H9 (cell line): Measurements from ENCODE around the gene METAP2. TPM values are rescaled to one million over a fixed set of nuclear protein-coding genes. Genes with fewer than 3 reads are reported as not detected.

Source experiments
- DNase-seq: peaks from one replicate; pipeline ENCODE4 v3.0.0-alpha.2; 2017
- H2AFZ ChIP-seq: one replicate; pipeline ENCODE4 v1.6.1; 2013; ENCODE audit warnings: mild to moderate bottlenecking, low read length, control low read depth, moderate library complexity
- H2AK5ac ChIP-seq: 2 replicates; pipeline ENCODE4 v1.6.1; 2013; ENCODE audit warnings: low read length, control low read depth, mixed read lengths; ENCODE audit not compliant: insufficient read length
- H2BK120ac ChIP-seq: one replicate; pipeline ENCODE4 v1.6.1; 2013; ENCODE audit warnings: low read depth, mild to moderate bottlenecking, low read length, control low read depth, inconsistent platforms; ENCODE audit not compliant: poor library complexity, severe bottlenecking
- H2BK12ac ChIP-seq: 2 replicates; pipeline ENCODE4 v1.6.1; 2013; ENCODE audit warnings: low read length, control low read depth, mixed read lengths, low read depth; ENCODE audit not compliant: insufficient read length
- H2BK15ac ChIP-seq: 2 replicates; pipeline ENCODE4 v1.6.1; 2013; ENCODE audit warnings: low read depth, low read length, control low read depth
- H2BK20ac ChIP-seq: one replicate; pipeline ENCODE4 v1.6.1; 2013; ENCODE audit warnings: low read depth, mild to moderate bottlenecking, low read length, control low read depth, inconsistent platforms; ENCODE audit not compliant: poor library complexity, severe bottlenecking
- H2BK5ac ChIP-seq: 2 replicates; pipeline ENCODE4 v1.6.1; 2013; ENCODE audit warnings: low read length, control low read depth, mixed read lengths; ENCODE audit not compliant: insufficient read length
- H3K14ac ChIP-seq: 2 replicates; pipeline ENCODE4 v1.6.1; 2013; ENCODE audit warnings: low read length, control low read depth; ENCODE audit not compliant: insufficient read depth
- H3K18ac ChIP-seq: 2 replicates; pipeline ENCODE4 v1.6.1; 2013; ENCODE audit warnings: low read depth, mild to moderate bottlenecking, mixed read lengths, low read length, control low read depth; ENCODE audit not compliant: insufficient read length
- H3K23ac ChIP-seq: 2 replicates; pipeline ENCODE4 v1.6.1; 2013; ENCODE audit warnings: low read length, control low read depth, mixed read lengths, low read depth; ENCODE audit not compliant: insufficient read length
- H3K23me2 ChIP-seq: 2 replicates; pipeline ENCODE4 v1.6.1; 2013; ENCODE audit warnings: low read depth, mild to moderate bottlenecking, mixed read lengths, low read length, control low read depth; ENCODE audit not compliant: insufficient read length, poor library complexity, severe bottlenecking
- H3K27ac ChIP-seq: 2 replicates; pipeline ENCODE4 v1.5.1; 2013; ENCODE audit warnings: low read length, control low read depth, mixed read lengths, low read depth; ENCODE audit not compliant: insufficient read length
- H3K27me3 ChIP-seq: 2 replicates; pipeline ENCODE4 v1.6.1; 2013; ENCODE audit warnings: low read length, control low read depth, inconsistent platforms; ENCODE audit not compliant: insufficient read depth
- H3K4ac ChIP-seq: 2 replicates; pipeline ENCODE4 v1.6.1; 2013; ENCODE audit warnings: low read depth, mild to moderate bottlenecking, control low read depth, inconsistent platforms, low read length, moderate library complexity
- H3K4me1 ChIP-seq: 2 replicates; pipeline ENCODE4 v1.6.1; 2013; ENCODE audit warnings: low read length, control low read depth, inconsistent platforms; ENCODE audit not compliant: insufficient read depth
- H3K4me2 ChIP-seq: 2 replicates; pipeline ENCODE4 v1.6.1; 2013; ENCODE audit warnings: low read length, control low read depth, mixed read lengths; ENCODE audit not compliant: insufficient read length, insufficient read depth
- H3K56ac ChIP-seq: 2 replicates; pipeline ENCODE4 v1.6.1; 2013; ENCODE audit warnings: low read depth, mild to moderate bottlenecking, mixed read lengths, low read length, control low read depth; ENCODE audit not compliant: insufficient read length
- H3K79me1 ChIP-seq: 2 replicates; pipeline ENCODE4 v1.6.1; 2013; ENCODE audit warnings: low read depth, mild to moderate bottlenecking, moderate library complexity, low read length, control low read depth, inconsistent platforms; ENCODE audit not compliant: insufficient read depth, poor library complexity, severe bottlenecking
- H3K79me2 ChIP-seq: 2 replicates; pipeline ENCODE4 v1.6.1; 2013; ENCODE audit warnings: low read length, control low read depth, inconsistent platforms; ENCODE audit not compliant: insufficient read depth
- H3K9ac ChIP-seq: 2 replicates; pipeline ENCODE4 v1.6.1; 2013; ENCODE audit warnings: low read length, control low read depth, mixed read lengths; ENCODE audit not compliant: insufficient read length; ENCODE audit errors: extremely low read depth
- H3K9me3 ChIP-seq: one replicate; pipeline ENCODE4 v1.6.1; 2013; ENCODE audit warnings: low read depth, low read length, inconsistent platforms; ENCODE audit not compliant: control insufficient read depth
- H3T11ph ChIP-seq: one replicate; pipeline ENCODE4 v1.6.1; 2013; ENCODE audit warnings: mild to moderate bottlenecking, low read length, control low read depth, inconsistent platforms
- H4K20me1 ChIP-seq: one replicate; pipeline ENCODE4 v1.6.1; 2013; ENCODE audit not compliant: control insufficient read depth, insufficient read length, insufficient read depth
- H4K5ac ChIP-seq: 2 replicates; pipeline ENCODE4 v1.6.1; 2013; ENCODE audit warnings: low read depth, mild to moderate bottlenecking, mixed read lengths, low read length, control low read depth; ENCODE audit not compliant: insufficient read length
- H4K8ac ChIP-seq: replicated peaks from 2 replicates; pipeline ENCODE4 v1.6.1; 2013; ENCODE audit warnings: low read length, control low read depth, mixed read lengths, low read depth; ENCODE audit not compliant: insufficient read length
- H4K91ac ChIP-seq: 2 replicates; pipeline ENCODE4 v1.6.1; 2013; ENCODE audit warnings: low read depth, mild to moderate bottlenecking, moderate library complexity, mixed read lengths, low read length, control low read depth; ENCODE audit not compliant: insufficient read length
- H3K27ac Mint-ChIP-seq, 3 experiments: 2 replicates in 2 of 3; 3 replicates in 1 of 3; pipeline ENCODE4 v1.8.0; 2020 to 2021; ENCODE audit warnings: mixed read lengths in 3 of 3, mild to moderate bottlenecking in 1 of 3, moderate library complexity in 1 of 3
- H3K27me3 Mint-ChIP-seq: 2 replicates; pipeline ENCODE4 v1.8.0; 2021; ENCODE audit warnings: low read depth, mild to moderate bottlenecking, moderate library complexity, mixed read lengths
- H3K36me3 Mint-ChIP-seq, 3 experiments: 2 replicates in 2 of 3; 3 replicates in 1 of 3; pipeline ENCODE4 v1.8.0; 2020 to 2021; ENCODE audit warnings: low read depth in 3 of 3, mixed read lengths in 3 of 3; ENCODE audit not compliant: insufficient read depth in 1 of 3
- H3K4me1 Mint-ChIP-seq, 2 experiments: 2 replicates each; pipeline ENCODE4 v1.8.0; 2020; ENCODE audit warnings: mixed read lengths in 2 of 2
- H3K4me3 Mint-ChIP-seq, 2 experiments: 2 replicates in 1 of 2; 3 replicates in 1 of 2; pipeline ENCODE4 v1.8.0; 2020 to 2021; ENCODE audit warnings: mild to moderate bottlenecking in 2 of 2, mixed read lengths in 2 of 2, moderate library complexity in 1 of 2
- H3K9me3 Mint-ChIP-seq, 2 experiments: 2 replicates in 1 of 2; 3 replicates in 1 of 2; pipeline ENCODE4 v1.8.0; 2020; ENCODE audit warnings: mild to moderate bottlenecking in 2 of 2, mixed read lengths in 2 of 2, moderate library complexity in 1 of 2
- CTCF ChIP-seq: fragments of 200-600 bp; sonication (generic); conservative IDR thresholded peaks from 3 replicates; pipeline ENCODE4 v1.8.0; 2021; ENCODE audit warnings: antibody characterized with exemption, mild to moderate bottlenecking
- WGBS: extraction: QIAGEN DNeasy Blood & Tissue Kit; methylation state at CpG from one replicate; pipeline ENCODE4 v1.1.7; 2013; ENCODE audit warnings: missing lambda C conversion rate, low lambda C conversion rate, mixed read lengths; ENCODE audit not compliant: insufficient read length; ENCODE audit errors: extremely low coverage; 5-methylcytosine and 5-hydroxymethylcytosine counted together
- total RNA-seq: library from RNA; stranded (reverse); gene quantifications from 2 replicates; pipeline ENCODE4 v1.2.1, GENCODE V29; 2021

The METAP2 gene
- total RNA-seq, 1 experiment from 2014 or later: 140 TPM

GRCh38 chr12:95495433-95495832 is 21.5 kb downstream of the METAP2 start:
- no peak overlapping the region for H3K9ac ChIP-seq
- no peaks in the 10 kb centered on the region for H3K79me1 ChIP-seq
- no peak overlapping the region for H2BK12ac ChIP-seq
- no peaks in the 10 kb centered on the region for H3K4me1 ChIP-seq
- H4K20me1 ChIP-seq: no peaks in the 10 kb centered on the region
- DNase-seq: no peak
- H2BK20ac ChIP-seq: no peak overlapping the region
- H4K91ac ChIP-seq: no peak overlapping the region
- Mint-ChIP-seq H3K4me1 (no peaks in the 10 kb centered on the region), H3K36me3 (peaks cover 46 to 75% (median 68%) of the 10 kb centered on the region in 3 experiments; a peak in 6 of 7 replicates), H3K9me3 (no peaks in the 10 kb centered on the region), H3K27me3 (no peaks in the 10 kb centered on the region), H3K4me3 (no peak overlapping the region), H3K27ac (no peak overlapping the region)
- H2BK15ac ChIP-seq: no peak overlapping the region
- no peaks in the 10 kb centered on the region for H3K9me3 ChIP-seq
- no peak overlapping the region for H3K4me2 ChIP-seq
- H2BK5ac ChIP-seq: no peak overlapping the region
- no peak overlapping the region for H3T11ph ChIP-seq
- H3K27ac ChIP-seq: no peak overlapping the region
- H3K18ac ChIP-seq: no peak overlapping the region
- no CpG with 5 or more reads among the region's 1 CpG for WGBS
- H4K5ac ChIP-seq: no peak overlapping the region
- H3K27me3 ChIP-seq: no peaks in the 10 kb centered on the region
- H2BK120ac ChIP-seq: no peak overlapping the region
- H3K23ac ChIP-seq: no peak overlapping the region
- TF ChIP-seq CTCF: no peak
- H3K79me2 ChIP-seq: 0 out of 2 replicates have a peak, but pooled peaks cover 2% of the 10 kb centered on the region
- no peak overlapping the region for H2AFZ ChIP-seq
- no peak overlapping the region for H3K56ac ChIP-seq
- no peak overlapping the region for H2AK5ac ChIP-seq
- no peak overlapping the region for H4K8ac ChIP-seq
- no peaks in the 10 kb centered on the region for H3K23me2 ChIP-seq
- H3K4ac ChIP-seq: no peak overlapping the region
- no peak overlapping the region for H3K14ac ChIP-seq
